ENCODE data around the gene ADM2.

The ADM2 gene

GRCh38 chr22:50452649-50453048, 28.7 kb upstream of the ADM2 start:
- TF ChIP-seq, protein P1, sequence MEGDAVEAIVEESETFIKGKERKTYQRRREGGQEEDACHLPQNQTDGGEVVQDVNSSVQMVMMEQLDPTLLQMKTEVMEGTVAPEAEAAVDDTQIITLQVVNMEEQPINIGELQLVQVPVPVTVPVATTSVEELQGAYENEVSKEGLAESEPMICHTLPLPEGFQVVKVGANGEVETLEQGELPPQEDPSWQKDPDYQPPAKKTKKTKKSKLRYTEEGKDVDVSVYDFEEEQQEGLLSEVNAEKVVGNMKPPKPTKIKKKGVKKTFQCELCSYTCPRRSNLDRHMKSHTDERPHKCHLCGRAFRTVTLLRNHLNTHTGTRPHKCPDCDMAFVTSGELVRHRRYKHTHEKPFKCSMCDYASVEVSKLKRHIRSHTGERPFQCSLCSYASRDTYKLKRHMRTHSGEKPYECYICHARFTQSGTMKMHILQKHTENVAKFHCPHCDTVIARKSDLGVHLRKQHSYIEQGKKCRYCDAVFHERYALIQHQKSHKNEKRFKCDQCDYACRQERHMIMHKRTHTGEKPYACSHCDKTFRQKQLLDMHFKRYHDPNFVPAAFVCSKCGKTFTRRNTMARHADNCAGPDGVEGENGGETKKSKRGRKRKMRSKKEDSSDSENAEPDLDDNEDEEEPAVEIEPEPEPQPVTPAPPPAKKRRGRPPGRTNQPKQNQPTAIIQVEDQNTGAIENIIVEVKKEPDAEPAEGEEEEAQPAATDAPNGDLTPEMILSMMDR (IDR thresholded peaks at IDR 0.05; ENCODE audit: low read depth, low read length): no peak
- Histone ChIP-seq H3K4me1 (no peaks in the 10 kb centered on the region), H3K36me3 (peaks cover 46% of the 10 kb centered on the region), H3K4me3 (ENCODE audit: low read depth, low read length) (no peak overlapping the region), H3K27me3 (no peaks in the 10 kb centered on the region), H3K9me3 (no peaks in the 10 kb centered on the region)
- DNase-seq: no peak

GRCh38 chr22:50454556-50455075, 26.7 kb upstream of the ADM2 start:
- no peak for DNase-seq
- Histone ChIP-seq H3K27me3 (no peaks in the 10 kb centered on the region), H3K9me3 (no peaks in the 10 kb centered on the region), H3K4me3 (ENCODE audit: low read depth, low read length) (no peak overlapping the region), H3K4me1 (no peaks in the 10 kb centered on the region), H3K36me3 (peaks cover 47% of the 10 kb centered on the region)
- TF ChIP-seq, protein P1 (IDR thresholded peaks at IDR 0.05; ENCODE audit: low read depth, low read length): no peak

GRCh38 chr22:50455201-50455600, 26.1 kb upstream of the ADM2 start:
- Histone ChIP-seq H3K9me3 (no peaks in the 10 kb centered on the region), H3K4me3 (ENCODE audit: low read depth, low read length) (no peak overlapping the region), H3K4me1 (no peaks in the 10 kb centered on the region), H3K36me3 (peaks cover 47% of the 10 kb centered on the region), H3K27me3 (no peaks in the 10 kb centered on the region)
- no peak for DNase-seq
- TF ChIP-seq, protein P1 (IDR thresholded peaks at IDR 0.05; ENCODE audit: low read depth, low read length): no peak

DNA sequence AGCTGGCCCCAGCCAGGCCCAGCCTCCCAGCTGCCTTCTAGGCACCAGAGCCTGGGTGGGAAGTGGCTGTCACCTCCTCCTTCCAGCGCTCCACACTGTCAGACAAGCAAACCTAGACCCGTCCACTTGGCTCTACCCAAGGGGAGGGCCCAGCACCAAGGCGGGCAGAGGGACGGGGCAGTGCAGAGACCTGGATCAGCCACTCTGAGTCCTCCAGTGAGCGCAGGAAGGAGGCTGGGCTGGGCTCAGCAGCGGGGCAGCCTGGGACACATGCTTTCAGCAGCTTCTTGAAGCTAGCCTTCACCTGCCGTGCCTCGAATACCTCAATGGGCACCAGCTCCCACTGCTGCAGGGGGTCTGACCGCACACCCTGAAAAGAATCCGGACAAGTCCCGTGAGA, 25.3 kb upstream of the ADM2 start:
- Histone ChIP-seq H3K4me3 (ENCODE audit: low read depth, low read length) (no peak overlapping the region), H3K27me3 (no peaks in the 10 kb centered on the region), H3K9me3 (no peaks in the 10 kb centered on the region), H3K4me1 (no peaks in the 10 kb centered on the region), H3K36me3 (peaks cover 48% of the 10 kb centered on the region)
- no peak for DNase-seq
- TF ChIP-seq, protein P1 (IDR thresholded peaks at IDR 0.05; ENCODE audit: low read depth, low read length): no peak

- Histone ChIP-seq H3K4me1 (no peaks in the 10 kb centered on the region), H3K36me3 (peaks cover 54% of the 10 kb centered on the region), H3K27me3 (no peaks in the 10 kb centered on the region), H3K4me3 (ENCODE audit: low read depth, low read length) (no peak overlapping the region), H3K9me3 (no peaks in the 10 kb centered on the region)
- TF ChIP-seq, protein P1 (IDR thresholded peaks at IDR 0.05; ENCODE audit: low read depth, low read length): peak; percentile 33; the same call in 1 of the 2 replicates
- DNase-seq: no peak
Observed at GRCh38 chr22:50456466-50457234, 24.7 kb upstream of the ADM2 start.

DNA sequence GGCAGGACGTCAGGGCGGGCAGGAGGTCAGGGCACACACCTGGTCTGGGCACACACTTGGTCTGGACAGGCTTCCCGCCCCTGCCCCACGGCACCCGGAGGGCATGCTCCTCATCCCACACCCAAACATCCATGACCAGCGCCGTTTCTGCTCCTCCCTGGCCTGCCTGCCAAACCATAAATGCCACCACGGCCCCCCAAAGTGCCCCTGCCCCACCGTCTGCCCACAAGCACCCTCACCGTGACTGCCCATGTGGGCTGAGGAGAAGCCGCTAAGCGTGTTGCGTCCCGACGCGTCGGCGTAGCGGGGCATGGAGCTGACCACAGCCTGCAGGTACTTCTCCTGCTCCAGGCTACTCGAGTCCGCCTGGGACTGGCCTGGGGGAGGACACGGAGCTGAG, 22.3 kb upstream of the ADM2 start:
- Histone ChIP-seq H3K4me1 (no peaks in the 10 kb centered on the region), H3K36me3 (peaks cover 73% of the 10 kb centered on the region), H3K4me3 (ENCODE audit: low read depth, low read length) (no peak overlapping the region), H3K27me3 (no peaks in the 10 kb centered on the region), H3K9me3 (no peaks in the 10 kb centered on the region)
- no peak for DNase-seq
- TF ChIP-seq, protein P1 (IDR thresholded peaks at IDR 0.05; ENCODE audit: low read depth, low read length): no peak

All from BE2C (cell line).